Fibroblast of lung (primary cell): ENCODE results near the gene ALOX12. TPM values are rescaled to one million over a fixed set of nuclear protein-coding genes. Genes with fewer than 3 reads are reported as not detected.

Source experiments
- DNase-seq, 2 donors: peaks; one replicate each; pipeline versions ENCODE4 v3.0.0 to v3.0.0-alpha.2; 2010; ENCODE audit warnings: low read depth in 2 of 2
- H2AFZ ChIP-seq: 2 replicates; pipeline ENCODE4 v1.5.1; 2012; ENCODE audit warnings: low read length, control low read depth, inconsistent platforms
- H3K27ac ChIP-seq: 2 replicates; pipeline ENCODE4 v1.5.1; 2011; ENCODE audit warnings: low read length, control low read depth; ENCODE audit not compliant: insufficient read depth
- H3K27me3 ChIP-seq: 2 replicates; pipeline ENCODE4 v1.5.1; 2011; ENCODE audit warnings: mild to moderate bottlenecking, low read length; ENCODE audit not compliant: control insufficient read depth, insufficient read depth
- H3K36me3 ChIP-seq: 2 replicates; pipeline ENCODE4 v1.5.1; 2011; ENCODE audit warnings: low read length; ENCODE audit not compliant: control insufficient read depth, insufficient read depth
- H3K4me1 ChIP-seq: 2 replicates; pipeline ENCODE4 v1.5.1; 2011; ENCODE audit warnings: low read length; ENCODE audit not compliant: control insufficient read depth, insufficient read depth; ENCODE audit errors: extremely low read depth
- H3K4me2 ChIP-seq: 2 replicates; pipeline ENCODE4 v1.5.1; 2011; ENCODE audit warnings: low read length, control low read depth; ENCODE audit not compliant: insufficient read depth; ENCODE audit errors: extremely low read depth
- H3K4me3 ChIP-seq, 4 experiments: fragments of 200-600 bp in 1 of 4; sonication (generic) in 1 of 4; replicated peaks in 1 of 4; 2 replicates each; pipeline ENCODE4 v1.5.1; 2011 to 2016; ENCODE audit warnings: low read length in 4 of 4, low read depth in 3 of 4, mild to moderate bottlenecking in 3 of 4, control low read depth in 2 of 4, inconsistent platforms in 1 of 4, mixed read lengths in 1 of 4; ENCODE audit not compliant: insufficient read depth in 1 of 4; ENCODE audit errors: control extremely low read depth in 1 of 4
- H3K79me2 ChIP-seq: 2 replicates; pipeline ENCODE4 v1.5.1; 2012; ENCODE audit warnings: mild to moderate bottlenecking, low read length, inconsistent platforms; ENCODE audit not compliant: control insufficient read depth, insufficient read depth
- H3K9ac ChIP-seq: 2 replicates; pipeline ENCODE4 v1.5.1; 2011; ENCODE audit warnings: mild to moderate bottlenecking, low read length, control low read depth; ENCODE audit not compliant: insufficient read depth
- H3K9me3 ChIP-seq: 2 replicates; pipeline ENCODE4 v1.5.1; 2012; ENCODE audit warnings: low read depth, low read length; ENCODE audit not compliant: control insufficient read depth, insufficient read depth
- H4K20me1 ChIP-seq: 2 replicates; pipeline ENCODE4 v1.5.1; 2011; ENCODE audit warnings: low read length; ENCODE audit not compliant: control insufficient read depth, insufficient read depth; ENCODE audit errors: extremely low read depth
- CTCF ChIP-seq, 2 donors: IDR thresholded peaks in 1 of 2; conservative IDR thresholded peaks in 1 of 2; 1 replicate in 1 of 2; 2 replicates in 1 of 2; pipeline ENCODE4 v1.5.1; 2011 to 2012; ENCODE audit warnings: low read length in 2 of 2, control low read depth in 1 of 2, inconsistent platforms in 1 of 2, low read depth in 1 of 2, mild to moderate bottlenecking in 1 of 2
- EZH2 ChIP-seq: IDR thresholded peaks from 2 replicates; pipeline ENCODE4 v1.5.1; 2012; ENCODE audit warnings: low read length, control low read depth, mild to moderate bottlenecking; ENCODE audit errors: missing control alignments
- polyA plus RNA-seq, 2 donors: library from polyadenylated mRNA; depleted of rRNA in 1 of 2; stranded (reverse) in 1 of 2; unstranded in 1 of 2; fragments of >200 nt; gene quantifications; 2 replicates each; pipeline ENCODE4 v1.2.1, GENCODE V29; 2011 to 2012; ENCODE audit warnings: missing spikeins in 1 of 2
- total RNA-seq: library from RNA; depleted of rRNA; stranded (reverse); fragments of >200 nt; gene quantifications from 2 replicates; pipeline ENCODE4 v1.2.1, GENCODE V29; 2014

ALOX12 gene
- total and polyA plus RNA-seq, 2 donors (not counting 1 experiment from before 2014, with no cell fraction given) = 0.06 to 0.17 TPM

DNA sequence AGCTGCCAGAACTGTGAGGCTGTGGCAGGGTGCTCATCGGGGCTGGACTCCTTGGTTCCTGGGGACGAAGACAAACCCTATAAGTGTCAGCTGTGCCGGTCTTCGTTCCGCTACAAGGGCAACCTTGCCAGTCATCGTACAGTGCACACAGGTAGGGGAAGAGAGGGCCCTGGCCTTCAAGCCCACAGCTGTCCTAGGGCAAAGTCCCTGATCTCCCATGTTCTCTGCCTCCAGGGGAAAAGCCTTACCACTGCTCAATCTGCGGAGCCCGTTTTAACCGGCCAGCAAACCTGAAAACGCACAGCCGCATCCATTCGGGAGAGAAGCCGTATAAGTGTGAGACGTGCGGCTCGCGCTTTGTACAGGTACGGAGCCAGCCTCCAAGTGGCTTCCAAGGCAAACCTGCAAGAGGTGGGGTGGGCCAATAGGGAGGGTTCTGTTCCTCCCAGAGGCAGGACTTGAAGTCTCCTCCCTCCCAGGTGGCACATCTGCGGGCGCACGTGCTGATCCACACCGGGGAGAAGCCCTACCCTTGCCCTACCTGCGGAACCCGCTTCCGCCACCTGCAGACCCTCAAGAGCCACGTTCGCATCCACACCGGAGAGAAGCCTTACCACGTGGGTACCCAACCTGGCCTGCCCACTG, 30.7 kb downstream of the ALOX12 start:
- no peak for TF ChIP-seq EZH2
- TF ChIP-seq CTCF (conservative IDR thresholded peaks at IDR 0.05 in 1 of 2, IDR thresholded peaks at IDR 0.05 in 1 of 2; ENCODE audit: low read depth in 1 of 2, low read length in 2 of 2) = no peak
- H3K4me3 ChIP-seq = no peak overlapping the region
- H3K27ac ChIP-seq = no peak overlapping the region
- H2AFZ ChIP-seq = no peak overlapping the region
- no peak for DNase-seq
- H3K79me2 ChIP-seq = no peaks in the 10 kb centered on the region
- no peaks in the 10 kb centered on the region for H3K9me3 ChIP-seq
- no peaks in the 10 kb centered on the region for H3K27me3 ChIP-seq
- H3K36me3 ChIP-seq = no peaks in the 10 kb centered on the region
- H4K20me1 ChIP-seq = no peaks in the 10 kb centered on the region
- no peak overlapping the region for H3K4me2 ChIP-seq
- no peak overlapping the region for H3K9ac ChIP-seq
- H3K4me1 ChIP-seq = peaks cover 2% of the 10 kb centered on the region

- no peaks in the 10 kb centered on the region for H3K4me1 ChIP-seq
- no peak for TF ChIP-seq EZH2
- TF ChIP-seq CTCF (conservative IDR thresholded peaks at IDR 0.05 in 1 of 2, IDR thresholded peaks at IDR 0.05 in 1 of 2; ENCODE audit: low read depth in 1 of 2, low read length in 2 of 2) = no peak
- H3K27me3 ChIP-seq = no peaks in the 10 kb centered on the region
- H3K79me2 ChIP-seq = no peaks in the 10 kb centered on the region
- no peak overlapping the region for H3K4me2 ChIP-seq
- H3K4me3 ChIP-seq = no peak overlapping the region
- no peaks in the 10 kb centered on the region for H3K36me3 ChIP-seq
- H3K9ac ChIP-seq = no peak overlapping the region
- no peak overlapping the region for H2AFZ ChIP-seq
- no peaks in the 10 kb centered on the region for H3K9me3 ChIP-seq
- H3K27ac ChIP-seq = no peak overlapping the region
- H4K20me1 ChIP-seq = no peaks in the 10 kb centered on the region
- no peak for DNase-seq
Measured at GRCh38 chr17:7027335-7027734, 31.5 kb downstream of the ALOX12 start.

DNA sequence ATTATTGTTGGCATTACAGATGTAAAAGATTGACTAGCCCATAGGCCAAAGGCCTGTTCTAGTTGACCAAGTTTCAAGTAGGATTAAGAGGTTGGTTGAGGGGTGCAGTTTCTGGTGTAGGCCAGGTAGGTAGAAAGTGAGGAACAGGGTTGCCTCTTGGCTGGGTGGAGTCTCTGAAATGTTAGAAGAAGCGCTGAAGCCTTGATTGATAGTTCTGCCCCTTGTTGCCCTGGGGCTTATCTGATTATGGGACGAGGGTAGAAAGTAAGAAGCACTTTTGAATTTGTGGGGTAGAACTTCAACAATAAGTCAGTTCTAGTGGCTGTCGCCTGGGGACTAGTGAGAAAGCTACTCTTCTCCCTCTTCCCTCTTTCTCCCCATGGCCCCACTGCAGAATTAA, 33.2 kb downstream of the ALOX12 start:
- no peak overlapping the region for H3K4me2 ChIP-seq

More for the DNA sequence above, 33.2 kb downstream of the ALOX12 start:
- Histone ChIP-seq H3K9ac (no peak overlapping the region), H3K27me3 (no peaks in the 10 kb centered on the region), H3K36me3 (no peaks in the 10 kb centered on the region), H3K9me3 (no peaks in the 10 kb centered on the region), H3K27ac (no peak overlapping the region), H3K4me1 (no peaks in the 10 kb centered on the region), H2AFZ (no peak overlapping the region), H3K4me3 (no peak overlapping the region), H4K20me1 (no peaks in the 10 kb centered on the region), H3K79me2 (no peaks in the 10 kb centered on the region)
- no peak for DNase-seq
- no peak for TF ChIP-seq CTCF (conservative IDR thresholded peaks at IDR 0.05 in 1 of 2, IDR thresholded peaks at IDR 0.05 in 1 of 2; ENCODE audit: low read depth in 1 of 2, low read length in 2 of 2)
